Posterior vena cava (tissue), 2 donors: Measurements from ENCODE around the gene EPM2A. TPM values are rescaled to one million over a fixed set of nuclear protein-coding genes. Genes with fewer than 3 reads are reported as not detected.

Source experiments
- DNase-seq: peaks from one replicate; pipeline ENCODE4 v3.0.0-alpha.2; 2020; ENCODE audit warnings: low spot score
- intact Hi-C, 2 donors: fragments of 100-400 bp; cut with DNase I; formaldehyde crosslinking; loops; one replicate each; pipeline versions ENCODE4 v1.14.1 to v1.14.2; 2022 to 2023
- total RNA-seq, 2 donors: library from RNA; stranded (reverse); fragmentation: NEBNext Ultra II Directional; extraction: Animal tissue kit (Norgen Biotek cat#: 25700); gene quantifications; one replicate each; pipeline ENCODE4 v1.2.1, GENCODE V29; 2021
- donor health status: DM: yes; HTN: yes; CAD: no.
- donor health status: DM: yes; HTN: yes; CAD: no.

EPM2A gene
- total RNA-seq, 2 donors from 2014 or later = 24.4 to 24.5 TPM

DNA sequence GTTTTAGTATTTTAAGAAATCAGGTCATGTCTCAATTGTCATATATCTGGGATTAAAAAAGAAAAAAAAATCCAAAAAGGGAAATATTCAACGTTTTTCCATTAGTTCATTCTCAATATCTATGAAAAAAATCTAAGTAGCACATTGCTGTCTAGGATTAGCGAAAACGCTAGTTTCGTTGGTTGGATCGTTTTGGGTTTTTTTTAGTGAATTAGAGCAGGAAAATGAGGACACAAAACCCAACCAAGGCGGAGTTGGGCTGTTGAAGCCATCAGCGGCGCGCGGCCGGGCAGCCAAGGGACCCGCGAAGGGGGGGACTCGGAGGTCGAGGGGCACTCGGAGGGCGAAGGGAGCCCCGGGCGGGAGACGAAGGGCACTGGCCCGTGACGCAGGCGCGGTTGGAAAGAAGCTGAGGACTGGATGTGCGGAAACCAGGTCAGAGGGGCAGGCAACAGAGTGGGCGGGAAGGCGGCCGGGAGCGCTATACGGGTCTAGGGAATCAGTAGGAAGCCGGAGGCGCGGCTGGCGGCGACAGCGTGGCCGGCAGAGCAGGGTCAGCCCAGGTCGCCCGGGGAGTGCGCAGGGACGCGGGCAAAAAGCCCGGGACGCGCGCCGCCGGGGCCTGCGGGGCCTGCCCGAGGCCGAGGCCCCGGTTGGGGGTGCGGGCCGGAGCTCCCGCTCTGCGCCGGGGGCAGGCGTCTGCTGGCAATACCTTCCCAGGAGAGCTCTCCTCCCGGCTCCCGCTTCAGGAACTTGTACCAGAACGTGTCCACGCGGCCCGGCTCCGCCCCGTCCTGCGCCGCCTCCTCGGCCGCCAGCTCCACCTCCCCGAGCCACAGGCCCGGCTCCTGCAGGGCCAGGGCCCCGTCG is 599 bp downstream of the EPM2A start:
- intact Hi-C loops = loop anchor here in 1 of 2 donors (10.0 kb wide), 1 partner anchor 80 kb away; the partner anchor contains the start of gene FBXO30
- peak; percentile 97 for DNase-seq

DNA sequence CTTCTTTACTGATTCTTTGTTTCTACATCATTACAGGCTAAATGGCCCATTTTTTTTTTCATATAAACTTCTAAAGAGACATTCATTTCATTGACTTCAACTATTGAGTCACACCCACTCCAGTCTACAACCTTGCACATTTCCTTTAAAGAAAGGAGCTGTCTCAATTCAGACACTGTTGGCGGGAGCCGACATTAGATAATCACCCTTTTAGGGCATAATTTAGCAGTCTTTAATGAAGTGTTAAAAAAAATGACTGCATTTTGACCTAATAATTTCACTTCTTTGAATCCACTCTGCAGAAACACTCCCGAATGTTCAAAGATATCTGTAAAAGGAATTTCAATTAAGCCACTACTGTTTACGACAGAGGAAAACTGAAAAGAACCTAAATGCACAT is 1.5 kb downstream of the EPM2A start:
- intact Hi-C loops = loop anchor here in 1 of 2 donors (10.0 kb wide), 1 partner anchor 81 kb away; the partner anchor contains the start of gene FBXO30
- DNase-seq = no peak

DNA sequence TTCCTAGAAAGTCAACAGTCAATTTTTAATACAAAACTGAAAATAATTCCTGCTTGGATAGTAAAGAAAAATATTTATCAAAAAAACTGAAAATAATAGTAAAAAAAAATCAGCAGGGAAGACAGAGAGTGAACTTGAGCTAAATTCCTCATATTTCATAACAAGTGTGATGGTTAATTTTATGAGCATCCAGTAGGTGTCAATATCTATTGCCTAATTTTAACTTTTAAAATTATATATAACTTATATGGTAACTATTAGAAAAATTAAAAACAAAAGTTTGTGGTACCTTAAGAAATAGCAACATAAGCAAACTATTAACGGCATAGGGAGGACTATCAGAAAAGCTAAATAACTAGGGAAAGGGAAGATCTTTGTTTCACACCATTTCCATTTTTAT is 2.1 kb downstream of the EPM2A start:
- intact Hi-C loops = loop anchor here in 1 of 2 donors (10.0 kb wide), 1 partner anchor 82 kb away; the partner anchor contains the start of gene FBXO30
- no peak for DNase-seq

DNA sequence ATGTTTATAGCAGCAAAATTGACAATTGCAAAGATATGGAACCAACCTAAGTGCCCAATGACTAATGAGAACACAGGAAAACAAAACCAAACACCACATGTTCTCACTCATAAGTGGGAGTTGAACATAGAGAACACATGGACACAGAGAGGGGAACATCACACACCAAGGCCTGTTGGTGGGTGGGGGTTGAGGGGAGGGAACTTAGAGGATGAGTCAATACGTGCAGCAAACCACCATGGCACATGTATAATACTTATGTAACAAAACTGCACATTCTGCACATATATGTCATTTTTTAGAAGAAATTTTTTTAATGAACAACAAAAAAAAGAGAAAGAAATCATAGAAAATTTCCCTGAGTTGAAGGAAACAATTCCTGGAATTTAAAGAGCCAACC is 3.9 kb downstream of the EPM2A start:
- no peak for DNase-seq
- intact Hi-C loops = loop anchor here in 1 of 2 donors (10.0 kb wide), 1 partner anchor 83 kb away; the partner anchor contains the start of gene FBXO30

DNA sequence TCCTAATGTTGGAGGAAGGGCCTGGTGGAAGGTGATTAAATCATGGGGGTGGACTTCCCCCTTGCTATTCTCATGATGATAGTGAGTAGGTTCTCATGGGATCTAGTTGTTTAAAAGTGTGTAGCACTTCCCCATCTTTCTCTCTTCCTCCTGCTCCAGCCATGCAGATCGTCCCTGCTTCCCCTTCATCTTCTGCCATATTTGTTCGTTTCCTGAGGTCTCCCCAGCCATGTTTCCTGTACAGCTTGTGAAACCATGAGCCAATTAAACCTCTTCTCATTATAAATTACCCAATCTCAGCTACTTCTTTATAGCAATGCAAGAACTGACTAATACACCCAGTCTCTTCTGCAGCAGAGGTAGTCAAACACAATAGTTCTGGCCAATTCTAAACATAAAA is 5.4 kb downstream of the EPM2A start:
- no peak for DNase-seq
- intact Hi-C loops = loop anchor here in 1 of 2 donors (10.0 kb wide), 1 partner anchor 85 kb away; the partner anchor contains the start of gene FBXO30

DNA sequence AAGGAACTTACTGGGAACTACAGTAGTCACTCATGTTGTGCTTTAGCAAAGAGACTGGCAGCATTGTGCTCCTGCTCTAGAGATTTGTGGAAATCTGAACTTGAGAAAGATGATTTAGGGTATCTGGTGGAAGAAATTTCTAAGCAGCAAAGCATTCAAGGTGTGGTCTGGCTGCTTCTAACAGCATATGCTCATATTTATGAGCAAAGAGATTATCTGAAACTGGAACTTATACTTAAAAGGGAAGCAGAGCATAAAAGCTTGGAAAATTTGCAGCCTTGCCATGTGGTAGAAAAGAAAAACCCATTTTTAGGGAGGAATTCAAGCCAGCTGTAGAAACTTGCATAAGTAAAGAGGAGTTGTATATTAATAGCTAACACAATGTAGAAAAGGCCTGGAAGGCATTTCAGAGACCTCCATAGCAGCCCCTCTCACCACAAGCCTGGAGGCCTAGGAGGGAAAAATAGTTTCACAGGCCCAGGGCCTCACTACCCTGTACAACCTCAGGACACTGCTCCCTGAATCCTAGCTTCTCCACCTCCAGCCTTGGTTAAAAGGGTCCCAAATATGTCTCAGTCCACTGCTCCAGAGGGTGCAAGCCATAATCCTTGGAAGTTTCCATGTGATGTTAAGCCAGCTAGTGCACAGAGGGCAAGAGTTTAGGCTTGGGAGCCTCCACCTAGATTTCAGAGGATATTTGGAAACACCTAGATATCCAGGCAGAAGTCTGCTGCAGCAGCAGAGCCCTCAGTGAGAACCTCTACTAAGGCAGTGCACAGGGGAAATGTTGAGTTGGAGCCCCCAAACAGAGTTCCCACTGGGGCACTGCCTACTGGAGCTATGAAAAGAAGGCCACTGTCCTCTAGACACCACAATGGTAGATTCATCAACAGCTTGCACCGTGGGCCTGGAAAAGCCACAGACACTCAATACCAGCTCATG is 6.6 kb downstream of the EPM2A start:
- intact Hi-C loops = no loop called here
- DNase-seq = no peak

DNA sequence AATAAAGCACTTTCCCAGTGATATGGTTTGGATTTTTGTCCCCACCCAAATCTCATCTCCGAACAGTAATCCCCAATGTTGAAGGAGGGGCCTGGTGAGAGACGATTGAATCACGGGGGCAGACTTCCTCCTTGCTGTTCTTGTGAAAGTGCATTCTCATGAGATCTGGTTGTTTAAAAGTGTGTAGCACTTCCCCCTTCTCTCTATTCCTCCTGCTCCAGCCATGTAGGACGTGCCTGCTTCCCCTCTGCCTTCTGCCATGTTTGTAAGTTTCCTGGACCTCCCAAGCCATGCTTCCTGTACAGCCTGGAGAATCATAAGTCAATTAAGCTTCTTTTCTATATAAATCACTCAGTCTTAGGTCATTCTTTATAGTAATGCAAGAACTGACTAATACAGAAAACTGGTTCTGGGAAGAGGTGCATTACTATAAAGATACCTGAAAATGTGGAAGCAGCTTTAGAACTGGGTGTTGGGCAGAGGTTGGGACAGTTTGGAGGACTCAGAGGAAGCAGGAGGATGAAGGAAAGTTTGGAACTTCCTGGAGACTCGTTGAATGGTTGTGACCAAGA is 7.4 kb downstream of the EPM2A start:
- DNase-seq = no peak
- intact Hi-C loops = no loop called here

DNA sequence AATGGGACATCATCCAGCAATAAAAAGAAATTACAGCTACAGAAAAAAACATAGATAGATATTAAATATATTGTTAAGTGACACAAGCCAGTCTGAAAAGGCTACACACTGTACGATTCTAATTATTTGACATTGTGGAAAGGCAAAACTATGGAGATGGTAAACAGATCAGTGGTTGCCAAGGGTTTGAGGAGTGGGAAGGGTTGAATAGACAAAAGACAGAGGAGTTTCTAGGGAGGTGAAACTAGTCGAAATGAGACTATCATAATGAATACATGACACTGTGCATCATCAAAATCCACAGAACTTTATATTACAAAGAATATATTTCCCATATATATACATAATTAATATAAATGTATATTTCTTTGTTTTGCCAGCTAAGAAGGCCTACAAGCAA is 9.8 kb downstream of the EPM2A start:
- no peak for DNase-seq
- intact Hi-C loops = no loop called here

DNA sequence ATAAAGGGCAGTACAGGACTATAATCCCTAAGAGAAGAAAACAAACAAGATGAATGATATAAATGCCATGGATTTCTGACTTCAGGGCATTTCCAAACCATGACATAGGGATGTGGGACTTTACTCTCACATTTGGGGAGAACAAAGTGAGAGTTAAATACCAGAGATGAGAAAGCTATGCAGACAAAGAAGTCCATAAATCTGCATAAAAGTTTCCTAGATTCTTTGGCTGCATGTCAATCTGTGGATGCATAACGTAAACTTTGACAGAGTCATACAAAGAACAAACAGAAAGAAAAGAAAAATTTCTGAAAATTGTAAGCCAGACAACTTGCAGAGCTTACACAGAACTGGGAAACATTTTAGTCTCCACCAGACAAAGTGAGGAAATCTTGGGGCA is 11.7 kb downstream of the EPM2A start:
- intact Hi-C loops = no loop called here
- DNase-seq = no peak

DNA sequence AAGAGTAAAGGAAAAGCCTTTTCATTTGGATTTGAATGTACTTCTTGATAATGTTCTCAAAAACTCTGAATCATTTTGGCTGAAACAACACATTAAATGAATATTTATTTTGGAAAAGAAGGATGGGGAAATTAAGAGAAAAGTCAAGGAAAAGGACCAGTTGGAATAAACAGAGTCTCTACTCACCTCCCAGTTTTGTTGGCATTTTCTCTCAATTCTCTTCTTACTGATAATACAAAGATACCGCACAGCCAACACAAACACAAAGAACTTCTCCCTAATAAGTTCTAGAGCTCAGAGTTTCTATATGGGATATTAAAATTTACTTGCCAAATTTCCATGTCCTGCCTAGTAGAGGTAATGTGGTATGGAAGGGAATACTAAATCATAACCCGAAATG is 13.1 kb downstream of the EPM2A start:
- intact Hi-C loops = no loop called here
- no peak for DNase-seq

DNA sequence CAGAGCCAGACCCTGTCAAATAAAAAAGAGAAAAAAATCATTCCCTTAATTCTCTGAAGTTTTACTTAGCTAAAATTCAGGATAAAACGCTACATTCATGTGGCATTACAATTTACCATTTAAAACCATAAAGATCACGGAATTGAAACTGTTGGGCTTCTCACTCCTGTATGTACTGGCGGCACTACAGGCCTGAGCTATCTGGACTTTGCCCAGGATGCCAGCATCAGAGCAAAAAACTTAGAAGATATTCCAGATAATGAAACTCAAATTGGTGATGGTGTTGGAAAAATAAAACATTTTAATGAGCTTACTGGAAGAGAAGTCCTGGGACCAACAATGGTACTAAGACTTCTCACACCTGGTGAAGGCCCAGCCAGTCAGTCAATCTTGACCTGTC is 14.2 kb downstream of the EPM2A start:
- no peak for DNase-seq

DNA sequence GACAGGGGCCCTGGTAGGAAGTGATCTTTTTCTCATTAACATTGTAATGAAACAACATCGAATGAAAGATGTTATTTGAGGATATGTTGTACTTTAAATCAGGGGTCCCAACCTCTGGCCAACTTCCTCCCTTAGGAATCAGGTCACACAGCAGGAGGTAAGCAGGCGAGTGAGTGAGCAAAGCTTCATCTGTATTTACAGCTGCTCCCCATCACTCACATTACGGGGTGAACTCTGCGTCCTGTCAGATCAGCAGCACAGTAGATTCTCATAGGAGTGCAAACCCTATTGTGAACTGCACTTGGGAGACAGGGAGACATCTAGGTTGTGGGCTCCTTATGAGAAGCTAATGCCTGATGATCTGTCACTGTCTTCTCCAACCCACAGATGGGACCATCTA is 19.9 kb downstream of the EPM2A start:
- intact Hi-C loops = no loop called here
- no peak for DNase-seq

More for the DNA sequence above, 14.2 kb downstream of the EPM2A start:
- intact Hi-C loops = no loop called here

DNA sequence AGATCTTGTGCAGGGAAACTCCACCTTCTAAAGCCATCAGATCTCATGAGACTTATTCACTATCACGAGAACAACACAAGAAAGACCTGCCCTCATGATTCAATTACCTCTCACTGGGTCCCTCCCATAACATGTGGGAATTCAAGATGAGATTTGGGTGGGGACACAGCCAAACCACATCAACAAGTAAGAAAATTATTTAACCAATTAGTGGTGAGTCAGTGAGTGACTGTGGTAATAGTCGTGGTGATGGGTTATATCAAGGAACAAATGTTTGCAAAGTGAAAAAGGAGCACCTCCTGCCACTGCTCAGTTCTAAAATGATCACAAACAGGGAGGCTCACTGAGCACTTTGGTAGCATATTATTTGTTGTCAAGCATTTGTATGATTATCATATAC is 20.6 kb downstream of the EPM2A start:
- intact Hi-C loops = no loop called here
- no peak for DNase-seq

DNA sequence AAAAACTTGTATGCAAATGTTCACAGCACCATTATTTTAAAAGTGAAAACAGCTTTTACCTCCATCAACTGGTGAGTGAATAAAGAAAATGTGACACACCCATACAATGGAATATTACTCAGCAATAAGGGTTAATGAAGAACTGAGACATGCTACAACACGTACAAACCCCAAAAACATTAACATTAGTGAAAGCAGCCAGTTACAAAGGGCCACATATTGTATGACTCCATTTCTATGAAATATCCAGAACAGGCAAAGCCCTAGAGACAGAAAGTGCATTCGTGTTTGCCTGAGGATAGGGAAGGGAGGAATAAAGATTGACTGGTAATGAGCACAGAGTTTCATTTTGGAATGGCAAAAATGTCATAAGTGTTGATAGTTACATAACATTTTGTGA is 21.5 kb downstream of the EPM2A start:
- DNase-seq = no peak
- intact Hi-C loops = no loop called here

DNA sequence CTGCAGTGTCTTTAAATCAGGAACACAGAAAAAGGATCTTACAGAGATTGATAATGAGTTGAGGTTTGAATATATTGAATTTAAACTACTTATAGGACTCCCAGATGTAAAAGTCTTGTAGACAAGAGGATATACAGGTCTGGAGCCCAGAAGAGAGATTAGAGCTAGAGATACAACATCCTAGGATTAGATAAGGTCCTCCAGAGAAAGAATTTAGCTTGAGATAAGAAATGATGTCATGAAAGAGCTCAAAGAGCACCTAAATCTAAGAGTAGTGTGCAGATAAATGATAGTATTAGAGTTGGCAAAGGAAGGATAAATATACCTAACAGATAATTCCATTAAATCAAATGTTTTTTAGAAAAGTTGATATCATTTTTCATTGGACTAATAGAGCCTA is 23.9 kb downstream of the EPM2A start:
- intact Hi-C loops = no loop called here
- no peak for DNase-seq

DNA sequence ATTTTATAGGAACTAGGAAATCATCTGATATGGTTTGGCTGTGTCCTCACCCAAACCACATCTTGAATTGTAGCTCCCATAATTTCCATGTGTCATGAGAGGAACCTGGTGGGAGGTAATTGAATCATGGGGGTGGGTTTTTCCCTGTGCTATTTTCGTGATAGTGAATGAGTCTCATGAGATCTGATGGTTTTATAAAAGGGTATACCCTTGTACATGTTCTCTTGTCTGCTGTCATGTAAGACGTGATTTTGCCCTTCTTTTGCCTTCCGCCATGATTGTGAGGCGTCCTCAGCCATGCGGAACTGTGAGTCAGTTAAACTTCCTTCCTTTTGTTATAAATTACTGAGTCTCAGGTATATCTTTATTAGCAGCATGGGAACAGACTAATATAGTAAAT is 27.9 kb downstream of the EPM2A start:
- no peak for DNase-seq
- intact Hi-C loops = no loop called here

DNA sequence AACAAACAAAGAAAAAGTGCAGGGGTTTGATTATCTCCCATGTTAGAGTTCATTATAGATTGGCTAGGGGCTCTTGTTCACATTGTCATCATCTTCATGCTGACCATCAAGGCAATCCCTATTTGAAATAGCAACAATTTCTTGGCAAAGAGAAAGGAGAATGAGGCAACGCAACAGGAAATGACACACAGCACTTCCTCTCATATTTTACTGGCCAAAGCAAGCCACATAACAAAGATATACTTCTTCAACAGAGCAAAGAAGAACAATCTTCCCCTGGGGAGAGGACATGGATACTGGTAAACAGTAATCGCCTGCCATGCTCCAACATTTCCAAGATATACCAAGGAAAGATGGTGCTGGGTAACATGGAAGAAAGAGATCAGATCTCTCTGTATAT is 29.8 kb downstream of the EPM2A start:
- no peak for DNase-seq
- intact Hi-C loops = no loop called here

DNA sequence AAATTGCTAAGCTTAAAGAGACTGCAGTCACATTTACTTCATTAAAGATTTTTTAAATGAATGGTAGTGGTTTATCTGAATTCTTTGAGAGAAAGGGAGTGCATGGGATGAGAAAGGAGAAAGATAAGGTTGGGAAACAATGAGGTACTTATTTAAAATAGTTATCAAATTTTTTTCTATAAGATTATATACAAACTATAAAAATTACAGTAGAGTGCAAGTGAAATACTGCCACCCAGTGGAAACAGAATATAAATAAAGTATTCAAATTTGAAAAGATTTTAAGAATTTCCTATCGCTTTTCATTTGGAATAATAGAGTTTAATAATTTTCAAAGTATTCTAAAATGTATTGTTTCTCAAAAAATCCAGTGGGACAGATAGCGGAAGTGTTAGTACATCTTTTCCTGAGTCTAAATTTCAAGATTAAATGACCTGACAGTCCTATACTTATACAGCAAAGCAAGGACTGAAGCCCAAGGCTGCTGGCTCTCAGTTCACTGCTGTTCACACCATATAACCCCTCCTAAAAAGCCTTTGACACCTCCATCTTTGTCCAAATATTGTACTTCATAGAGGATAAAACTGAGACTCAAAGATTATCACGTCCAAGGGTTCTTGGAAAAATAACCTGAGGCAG is 31.1 kb downstream of the EPM2A start:
- intact Hi-C loops = no loop called here
- no peak for DNase-seq

DNA sequence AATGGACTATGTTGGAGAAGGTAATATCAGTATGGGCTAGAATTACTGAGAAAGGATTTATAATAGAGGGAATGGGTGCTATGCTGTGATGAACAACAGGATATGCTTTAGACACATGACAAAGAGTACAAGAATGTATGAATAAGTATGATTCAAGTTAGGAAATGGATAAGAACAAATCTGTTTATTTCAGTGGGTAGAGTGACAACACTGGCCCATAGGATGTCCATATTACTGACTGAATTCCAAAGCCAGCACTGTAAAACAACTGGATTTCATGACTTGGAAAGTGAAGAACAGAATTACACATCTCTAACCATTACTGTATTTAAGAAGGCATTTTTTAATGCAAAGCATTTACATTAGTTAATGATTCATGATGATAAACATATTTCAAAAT is 35.9 kb downstream of the EPM2A start:
- intact Hi-C loops = no loop called here
- no peak for DNase-seq
